NCI-H510A treated with DMSO at 0.1 percent for 48 hours (cell line): ENCODE results near the gene PTPMT1.
"Not testable (repeated sequence)": the region's sequence is repeated elsewhere in the genome, so short reads cannot be mapped to it uniquely, and the experiment has no call there.

Experiments used
- DNase-seq: peaks from one replicate; lab custom pipeline; 2025; lab: John Stamatoyannopoulos, UW

PTPMT1 gene

GRCh38 chr11:47550288-47551047 is 14.9 kb upstream of the PTPMT1 start:
- no peak for DNase-seq

- DNase-seq: no peak
Observed at GRCh38 chr11:47551086-47551485, 14.3 kb upstream of the PTPMT1 start.

- DNase-seq: no peak
Observed at GRCh38 chr11:47552056-47552565, 13.3 kb upstream of the PTPMT1 start.

GRCh38 chr11:47552566-47553405 is 12.6 kb upstream of the PTPMT1 start, which contains the start of gene CELF1:
CELF1 (minus strand) TSS chr11:47553132; CDS start chr11:47499523, 53,609 bp downstream.
- DNase-seq: peak; percentile 35

- no peak for DNase-seq
Observed at GRCh38 chr11:47553406-47553743, 12.0 kb upstream of the PTPMT1 start.

- not testable (repeated sequence) for DNase-seq
Observed at GRCh38 chr11:47557004-47557403, 8.4 kb upstream of the PTPMT1 start.

- no peak for DNase-seq
Observed at GRCh38 chr11:47558695-47559094, 6.7 kb upstream of the PTPMT1 start.

- DNase-seq: no peak
Observed at GRCh38 chr11:47560426-47560825, 5.0 kb upstream of the PTPMT1 start.

GRCh38 chr11:47562393-47562792 is 3.0 kb upstream of the PTPMT1 start:
- not testable (repeated sequence) for DNase-seq

- DNase-seq: not testable (repeated sequence)
Observed at GRCh38 chr11:47564366-47564765, 1.0 kb upstream of the PTPMT1 start.

GRCh38 chr11:47564933-47565339 is 463 bp upstream of the PTPMT1 start:
- DNase-seq: no peak

GRCh38 chr11:47566149-47566698 is 825 bp downstream of the PTPMT1 start:
- DNase-seq: no peak

GRCh38 chr11:47569646-47570045 is 4.2 kb downstream of the PTPMT1 start:
- DNase-seq: no peak

- DNase-seq: no peak
Observed at GRCh38 chr11:47570651-47571356, 5.4 kb downstream of the PTPMT1 start.

GRCh38 chr11:47571357-47571729 is 5.9 kb downstream of the PTPMT1 start:
- no peak for DNase-seq

GRCh38 chr11:47571895-47572294 is 6.5 kb downstream of the PTPMT1 start:
- DNase-seq: no peak

GRCh38 chr11:47572715-47573255 is 7.4 kb downstream of the PTPMT1 start:
- DNase-seq: no peak

GRCh38 chr11:47573321-47573720 is 7.9 kb downstream of the PTPMT1 start:
- DNase-seq: no peak

GRCh38 chr11:47577460-47578041 is 12.2 kb downstream of the PTPMT1 start:
- DNase-seq: no peak

- peak; percentile 59 for DNase-seq
Observed at GRCh38 chr11:47578524-47579494, 13.4 kb downstream of the PTPMT1 start, which contains the start of the genes KBTBD4 and NDUFS3. KBTBD4 (minus strand) TSS chr11:47578970; CDS start chr11:47578951, 19 bp downstream. NDUFS3 (plus strand) TSS chr11:47579074; CDS start chr11:47579092, 18 bp downstream.
